NCI-H2171 treated with DMSO at 0.1 percent for 48 hours (cell line): ENCODE results near the gene MGMT.

ENCODE experiments used
- DNase-seq: peaks from one replicate; lab custom pipeline; 2025; lab: John Stamatoyannopoulos, UW

Gene MGMT

GRCh38 chr10:129655007-129655678 lies 188.1 kb downstream of the MGMT start:
- no peak for DNase-seq

GRCh38 chr10:129655679-129656031 lies 188.6 kb downstream of the MGMT start:
- DNase-seq, result no peak

GRCh38 chr10:129656642-129657041 lies 189.6 kb downstream of the MGMT start:
- DNase-seq, result no peak

DNA sequence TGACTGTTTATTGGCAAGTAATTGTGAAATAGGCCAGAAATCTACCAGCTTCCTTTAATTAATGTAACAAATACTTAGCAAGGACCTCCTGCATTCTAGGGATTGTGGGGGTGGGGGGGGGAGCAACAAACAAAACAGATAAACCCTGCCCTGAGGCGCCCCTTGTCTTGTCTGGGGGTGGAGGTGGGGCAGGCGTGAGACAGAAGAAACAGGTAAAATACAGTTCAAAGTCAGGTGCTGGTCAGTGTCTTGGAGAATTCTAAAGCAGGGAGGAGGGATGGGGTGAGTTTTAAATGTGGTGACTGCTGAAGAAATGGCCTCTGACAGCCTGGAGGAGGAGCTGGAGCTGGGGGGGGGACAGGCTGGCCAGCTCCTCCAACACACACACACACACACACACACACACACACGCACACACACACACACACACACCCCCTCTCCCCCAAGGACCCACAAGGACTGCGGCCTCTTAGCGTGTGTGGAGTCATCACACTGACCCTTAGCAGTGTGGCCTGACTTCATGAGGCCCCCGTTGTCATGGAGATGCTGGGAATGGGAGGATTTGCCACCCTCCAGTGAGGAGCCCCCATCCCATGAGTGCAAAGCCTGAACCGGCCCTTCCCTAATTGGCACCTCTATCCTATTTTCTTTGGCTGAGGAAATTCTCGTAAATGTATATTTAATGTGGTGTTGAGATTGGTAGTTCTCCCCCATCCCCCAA lies 190.4 kb downstream of the MGMT start:
- DNase-seq, result no peak

- no peak for DNase-seq
These were observed 191.5 kb downstream of the MGMT start for GRCh38 chr10:129658376-129659072.

GRCh38 chr10:129659508-129660268 lies 192.6 kb downstream of the MGMT start:
- DNase-seq, result no peak

GRCh38 chr10:129660569-129660968 lies 193.5 kb downstream of the MGMT start:
- no peak for DNase-seq

- DNase-seq, result no peak
These were observed 195.4 kb downstream of the MGMT start for GRCh38 chr10:129662426-129662825.

- DNase-seq, result no peak
These were observed 203.1 kb downstream of the MGMT start for GRCh38 chr10:129670124-129670523.

DNA sequence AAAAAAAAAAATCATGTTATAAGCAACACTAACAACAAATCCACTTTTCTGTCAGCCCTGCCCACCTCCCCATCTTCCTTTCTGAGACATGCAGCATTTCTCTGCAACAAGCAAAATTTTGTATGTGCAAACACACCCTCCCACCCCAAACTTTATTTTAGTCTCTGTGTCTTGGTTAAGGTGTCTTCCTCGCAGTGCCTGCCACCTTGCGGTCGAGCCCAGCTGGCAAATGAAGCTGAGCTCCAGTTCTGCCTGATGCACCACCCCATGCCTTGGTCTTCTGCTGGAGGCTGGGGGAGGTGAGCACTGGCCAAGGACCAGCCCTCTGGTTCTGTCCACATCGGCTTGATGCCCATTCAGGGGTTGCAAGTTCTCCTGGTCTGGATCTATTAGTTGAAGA lies 206.3 kb downstream of the MGMT start:
- no peak for DNase-seq

DNA sequence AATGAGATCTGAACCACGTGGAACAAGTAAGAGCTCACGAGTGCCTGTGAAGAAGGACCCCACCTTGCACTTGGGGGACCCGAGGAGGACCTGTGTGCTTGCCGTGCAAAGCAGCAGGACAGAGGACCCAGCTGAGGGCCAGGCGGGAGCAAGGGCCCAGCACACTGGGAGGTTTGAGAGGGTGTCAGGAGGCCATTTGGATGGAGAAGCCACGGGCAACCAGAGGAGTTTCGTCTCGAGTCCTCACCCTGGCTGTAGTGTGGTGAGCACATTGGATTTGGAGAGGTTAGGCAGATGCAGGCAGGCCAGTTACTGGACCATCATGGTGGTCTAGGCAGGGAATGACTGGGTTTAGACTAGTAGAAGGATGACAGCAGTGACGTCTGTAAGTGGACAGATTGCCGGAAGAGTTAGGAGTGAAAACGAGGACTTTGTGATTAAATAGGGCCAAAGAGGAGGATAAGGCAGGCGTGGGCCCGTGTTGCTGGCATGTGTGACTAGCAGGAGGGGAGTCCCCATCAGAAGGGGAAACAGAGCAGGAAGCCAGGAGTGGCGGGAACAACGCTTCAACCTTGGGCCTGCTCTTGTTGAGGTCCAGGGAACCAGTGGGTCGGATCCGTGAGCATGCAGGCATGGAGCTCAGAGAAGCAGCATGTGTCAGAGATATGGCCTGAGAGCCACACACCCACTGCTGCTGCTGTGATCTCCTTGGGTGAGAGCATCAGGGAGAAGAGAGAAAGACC lies 208.2 kb downstream of the MGMT start:
- DNase-seq, result no peak

- no peak for DNase-seq
These were observed 209.0 kb downstream of the MGMT start for GRCh38 chr10:129676014-129676413.

GRCh38 chr10:129677377-129677927 lies 210.4 kb downstream of the MGMT start:
- DNase-seq, result no peak

DNA sequence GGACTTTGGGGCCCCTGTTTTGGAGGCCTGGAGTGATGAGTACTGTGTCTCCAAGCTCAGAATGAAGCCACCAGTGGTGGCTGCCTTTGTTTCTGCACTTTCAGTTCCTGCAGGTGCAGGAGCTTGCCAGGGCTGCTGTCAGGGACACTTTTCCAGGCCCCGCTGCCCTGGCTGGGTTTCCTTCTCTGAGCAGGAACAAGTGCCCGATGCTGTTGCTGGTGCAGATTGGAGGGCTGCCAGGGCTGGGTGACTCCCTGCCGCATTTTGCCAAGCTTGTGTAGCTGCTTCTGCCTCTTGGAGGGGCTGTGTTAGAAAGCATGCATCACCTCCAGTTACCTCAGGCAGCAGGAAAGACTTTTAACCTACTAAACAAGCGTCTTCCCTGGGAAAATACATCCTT lies 211.1 kb downstream of the MGMT start:
- DNase-seq, result no peak

DNA sequence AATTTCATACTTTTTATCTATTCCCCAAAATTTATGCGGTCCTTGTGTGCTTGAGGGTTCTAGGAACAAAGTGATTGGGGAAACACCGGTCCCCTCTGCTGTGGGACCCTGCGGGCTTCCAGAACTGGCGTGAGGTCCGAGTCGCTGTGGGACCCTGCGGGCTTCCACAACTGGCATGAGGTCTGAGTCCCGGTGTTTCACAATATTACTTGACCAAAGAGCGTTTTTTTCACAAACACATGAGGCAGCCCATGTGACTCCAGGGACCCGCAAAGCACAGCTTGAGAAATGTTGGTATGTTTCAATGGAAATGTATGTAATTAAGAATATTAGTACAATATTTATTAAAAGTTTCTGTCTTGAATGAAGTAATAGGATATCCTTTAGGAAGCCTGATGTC lies 212.2 kb downstream of the MGMT start:
- DNase-seq, result no peak

DNA sequence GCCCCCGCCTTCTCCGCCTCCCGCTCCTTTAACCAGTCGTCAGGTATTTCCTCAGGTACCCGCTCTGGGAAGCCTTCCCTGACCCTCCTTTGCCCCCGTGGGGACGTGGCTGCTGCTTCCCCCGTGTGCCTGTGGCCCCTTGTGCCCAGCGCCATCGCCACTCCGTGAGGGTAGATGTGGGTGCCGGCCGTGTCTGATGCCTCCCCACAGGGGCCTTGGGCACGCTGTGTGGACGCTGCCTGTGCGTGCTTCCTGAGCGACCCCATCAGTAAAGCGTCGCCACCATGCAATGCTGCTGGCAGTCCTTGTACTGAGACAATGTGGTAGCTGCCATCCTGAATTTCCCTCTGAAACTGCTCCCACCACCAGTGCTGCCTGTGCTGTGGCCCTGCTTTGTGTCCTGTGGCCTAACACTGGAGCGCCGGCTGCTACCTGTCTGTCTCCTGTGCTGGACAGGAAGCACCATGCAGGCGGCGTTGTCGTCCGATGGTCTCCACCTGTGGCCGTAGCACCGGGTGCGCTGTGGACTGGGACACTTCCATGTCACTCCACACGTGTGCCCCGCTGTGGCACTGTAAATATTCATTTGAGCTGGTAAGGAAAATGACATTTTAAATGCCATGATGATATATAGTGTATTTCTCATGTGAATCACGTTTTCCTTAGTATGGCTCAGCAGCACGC lies 213.8 kb downstream of the MGMT start:
- DNase-seq, result no peak

- DNase-seq, result no peak
These were observed 214.8 kb downstream of the MGMT start for GRCh38 chr10:129681856-129682255.

DNA sequence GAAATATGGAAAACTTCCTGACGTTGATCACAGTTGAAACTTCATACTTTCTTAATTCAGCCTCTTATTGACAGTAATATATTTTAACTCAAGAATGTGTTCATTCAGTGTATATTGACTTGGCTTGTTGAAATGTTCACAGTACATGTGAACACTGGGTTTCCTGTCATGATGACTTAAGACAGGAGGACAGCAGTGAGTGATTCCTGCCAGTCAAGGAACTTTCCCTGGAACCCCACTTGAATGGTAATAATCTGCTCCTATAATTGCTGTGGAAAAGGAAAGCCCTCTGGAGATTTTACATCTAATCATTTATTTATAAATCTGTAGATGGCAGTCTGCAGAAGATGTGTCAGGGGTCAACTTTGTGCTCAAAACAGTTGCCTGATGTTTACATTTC lies 216.5 kb downstream of the MGMT start:
- DNase-seq, result no peak

- DNase-seq, result no peak
These were observed 216.9 kb downstream of the MGMT start for GRCh38 chr10:129683920-129684319.

DNA sequence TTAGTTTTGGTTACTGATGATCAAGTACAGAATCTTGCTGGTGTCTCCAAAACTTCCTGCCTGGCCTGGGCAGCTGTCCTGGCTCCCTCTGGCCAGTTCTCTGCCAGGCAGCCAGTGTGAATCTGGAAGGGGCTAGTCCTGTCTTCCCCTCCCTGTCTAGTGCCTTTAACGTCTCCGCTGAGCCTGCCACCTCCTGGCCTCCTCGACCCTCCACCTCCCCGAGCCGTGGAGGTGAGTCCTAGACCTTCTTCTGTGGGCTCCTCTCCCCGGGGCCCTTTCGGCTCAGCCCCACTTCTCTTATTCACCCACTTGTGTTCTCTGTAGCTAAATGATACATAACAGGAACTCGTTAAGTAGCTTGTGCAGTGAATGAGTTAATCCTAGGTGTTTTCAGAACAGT lies 218.2 kb downstream of the MGMT start:
- DNase-seq, result no peak

GRCh38 chr10:129689671-129690071 lies 222.6 kb downstream of the MGMT start:
- no peak for DNase-seq
